Nephron (organoid): ENCODE measurements around the gene BCL7B.
A peak's percentile ranks its signal among the peaks of the same experiment; 100 is the strongest.
"Not testable (repeated sequence)": the region's sequence is repeated elsewhere in the genome, so short reads cannot be mapped to it uniquely, and the experiment has no call there.

ENCODE experiments used
- H3K27ac Mint-ChIP-seq, 3 experiments: 2 replicates each; pipeline ENCODE4 v1.8.0; 2020; ENCODE audit warnings: mixed read lengths in 3 of 3, mild to moderate bottlenecking in 2 of 3, moderate library complexity in 1 of 3
- H3K27me3 Mint-ChIP-seq: 2 replicates; pipeline ENCODE4 v1.8.0; 2021; ENCODE audit warnings: low read depth, mild to moderate bottlenecking, moderate library complexity, mixed read lengths
- H3K36me3 Mint-ChIP-seq: 2 replicates; pipeline ENCODE4 v1.8.0; 2020; ENCODE audit warnings: low read depth, mixed read lengths
- H3K4me1 Mint-ChIP-seq: 2 replicates; pipeline ENCODE4 v1.8.0; 2020; ENCODE audit warnings: mixed read lengths
- H3K4me3 Mint-ChIP-seq, 3 experiments: 2 replicates each; pipeline ENCODE4 v1.8.0; 2020; ENCODE audit warnings: mild to moderate bottlenecking in 3 of 3, mixed read lengths in 3 of 3, moderate library complexity in 2 of 3
- H3K9me3 Mint-ChIP-seq: 2 replicates; pipeline ENCODE4 v1.8.0; 2020; ENCODE audit warnings: mixed read lengths
- TF ChIP-seq, protein P1 (sequence below), 3 experiments: fragments of 200-600 bp; sonication (generic); IDR thresholded peaks; one replicate each; pipeline ENCODE4 v1.5.0; 2021; ENCODE audit warnings: antibody characterized with exemption in 3 of 3; ENCODE audit not compliant: unreplicated experiment in 3 of 3

BCL7B gene

DNA sequence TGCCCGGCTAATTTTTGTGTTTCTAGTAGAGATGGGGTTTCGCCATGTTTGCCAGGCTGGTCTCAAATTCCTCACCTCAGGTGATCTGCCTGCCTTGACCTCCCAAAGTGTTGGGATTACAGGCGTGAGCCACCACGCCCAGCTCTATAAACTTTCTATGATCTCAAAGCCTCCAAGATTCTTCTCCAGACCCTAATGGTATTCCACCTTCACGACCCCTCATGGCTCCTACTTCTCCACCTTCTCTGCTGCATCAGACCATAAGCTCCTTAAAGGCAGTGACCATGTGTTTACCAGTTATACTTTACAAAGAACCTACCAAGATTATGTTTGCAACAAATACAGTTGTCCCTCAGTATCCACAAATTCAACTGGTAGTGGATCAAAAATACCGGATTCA lies 25.3 kb downstream of the BCL7B start:
- H3K27me3 Mint-ChIP-seq: no peaks in the 10 kb centered on the region
- H3K4me1 Mint-ChIP-seq: peaks cover 6% of the 10 kb centered on the region
- TF ChIP-seq, protein P1, sequence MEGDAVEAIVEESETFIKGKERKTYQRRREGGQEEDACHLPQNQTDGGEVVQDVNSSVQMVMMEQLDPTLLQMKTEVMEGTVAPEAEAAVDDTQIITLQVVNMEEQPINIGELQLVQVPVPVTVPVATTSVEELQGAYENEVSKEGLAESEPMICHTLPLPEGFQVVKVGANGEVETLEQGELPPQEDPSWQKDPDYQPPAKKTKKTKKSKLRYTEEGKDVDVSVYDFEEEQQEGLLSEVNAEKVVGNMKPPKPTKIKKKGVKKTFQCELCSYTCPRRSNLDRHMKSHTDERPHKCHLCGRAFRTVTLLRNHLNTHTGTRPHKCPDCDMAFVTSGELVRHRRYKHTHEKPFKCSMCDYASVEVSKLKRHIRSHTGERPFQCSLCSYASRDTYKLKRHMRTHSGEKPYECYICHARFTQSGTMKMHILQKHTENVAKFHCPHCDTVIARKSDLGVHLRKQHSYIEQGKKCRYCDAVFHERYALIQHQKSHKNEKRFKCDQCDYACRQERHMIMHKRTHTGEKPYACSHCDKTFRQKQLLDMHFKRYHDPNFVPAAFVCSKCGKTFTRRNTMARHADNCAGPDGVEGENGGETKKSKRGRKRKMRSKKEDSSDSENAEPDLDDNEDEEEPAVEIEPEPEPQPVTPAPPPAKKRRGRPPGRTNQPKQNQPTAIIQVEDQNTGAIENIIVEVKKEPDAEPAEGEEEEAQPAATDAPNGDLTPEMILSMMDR (IDR thresholded peaks at IDR 0.05; ENCODE audit: unreplicated experiment in 3 of 3): no peak
- peaks cover 23% of the 10 kb centered on the region for H3K36me3 Mint-ChIP-seq
- no peak overlapping the region for H3K27ac Mint-ChIP-seq
- H3K9me3 Mint-ChIP-seq: no peaks in the 10 kb centered on the region
- no peak overlapping the region for H3K4me3 Mint-ChIP-seq

GRCh38 chr7:73530800-73531199 lies 26.7 kb downstream of the BCL7B start:
- Mint-ChIP-seq H3K27ac (no peak overlapping the region), H3K27me3 (no peaks in the 10 kb centered on the region), H3K4me3 (no peak overlapping the region), H3K4me1 (peaks cover 11% of the 10 kb centered on the region), H3K36me3 (peaks cover 10% of the 10 kb centered on the region), H3K9me3 (no peaks in the 10 kb centered on the region)
- TF ChIP-seq, protein P1 (IDR thresholded peaks at IDR 0.05; ENCODE audit: unreplicated experiment in 3 of 3): no peak

DNA sequence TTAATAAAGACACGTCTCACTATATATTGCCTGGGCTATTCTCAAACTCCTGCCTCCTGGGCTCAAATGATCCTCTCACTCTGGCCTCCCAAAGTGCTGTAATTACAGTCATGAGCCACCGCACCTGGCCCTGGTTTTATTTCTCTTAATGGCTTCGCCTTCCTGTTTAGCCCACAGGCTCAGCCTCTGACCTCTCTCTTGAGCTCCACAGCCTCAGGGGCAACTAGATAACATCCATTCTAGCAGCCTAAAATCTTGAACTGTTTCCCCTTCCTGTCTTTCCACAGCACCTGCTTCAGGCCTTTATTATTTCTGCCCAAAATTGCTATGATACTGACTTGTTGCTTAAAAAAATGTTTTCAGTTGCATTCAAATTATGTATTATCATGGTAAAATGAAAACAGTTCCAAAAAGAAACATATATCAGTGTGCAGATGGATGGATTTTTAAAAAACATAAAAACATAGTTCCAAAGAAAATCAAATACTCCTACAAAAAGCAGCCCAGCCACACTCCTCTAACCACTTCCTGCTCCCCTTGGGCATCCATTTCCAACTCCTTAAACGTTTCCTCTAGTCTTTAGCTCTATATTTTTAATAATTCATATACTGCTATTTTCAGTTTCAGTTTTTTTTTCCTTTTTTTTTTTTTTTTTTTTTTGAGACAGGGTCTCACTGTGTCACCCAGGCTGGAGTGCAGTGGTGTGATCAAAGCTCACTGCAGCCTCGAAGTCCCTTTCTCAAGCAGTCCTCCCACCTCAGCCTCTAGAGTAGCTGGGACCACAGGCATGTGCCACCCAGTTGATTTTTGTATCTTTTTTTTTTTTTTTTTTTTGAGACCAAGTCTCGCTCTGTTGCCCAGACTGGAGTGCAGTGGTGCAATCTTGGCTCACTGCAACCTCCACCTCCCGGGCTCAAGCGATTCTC lies 30.3 kb downstream of the BCL7B start:
- Mint-ChIP-seq H3K4me1 (peaks cover 18% of the 10 kb centered on the region), H3K27me3 (no peaks in the 10 kb centered on the region), H3K4me3 (peak overlapping the region in 1 of 3 experiments; percentile 9)

GRCh38 chr7:73526158-73526494 lies 31.4 kb downstream of the BCL7B start:
- H3K4me1 Mint-ChIP-seq: peaks cover 19% of the 10 kb centered on the region
- H3K27ac Mint-ChIP-seq, H3K4me3 Mint-ChIP-seq, H3K9me3 Mint-ChIP-seq, H3K27me3 Mint-ChIP-seq, H3K36me3 Mint-ChIP-seq: not testable (repeated sequence)

More for the DNA sequence above, 30.3 kb downstream of the BCL7B start:
- H3K36me3 Mint-ChIP-seq: peaks cover 1% of the 10 kb centered on the region
- H3K27ac Mint-ChIP-seq: peak overlapping the region; percentile 19 to 74 (median 72)
- H3K9me3 Mint-ChIP-seq: no peaks in the 10 kb centered on the region
- TF ChIP-seq, protein P1 (IDR thresholded peaks at IDR 0.05; ENCODE audit: unreplicated experiment in 3 of 3): no peak

DNA sequence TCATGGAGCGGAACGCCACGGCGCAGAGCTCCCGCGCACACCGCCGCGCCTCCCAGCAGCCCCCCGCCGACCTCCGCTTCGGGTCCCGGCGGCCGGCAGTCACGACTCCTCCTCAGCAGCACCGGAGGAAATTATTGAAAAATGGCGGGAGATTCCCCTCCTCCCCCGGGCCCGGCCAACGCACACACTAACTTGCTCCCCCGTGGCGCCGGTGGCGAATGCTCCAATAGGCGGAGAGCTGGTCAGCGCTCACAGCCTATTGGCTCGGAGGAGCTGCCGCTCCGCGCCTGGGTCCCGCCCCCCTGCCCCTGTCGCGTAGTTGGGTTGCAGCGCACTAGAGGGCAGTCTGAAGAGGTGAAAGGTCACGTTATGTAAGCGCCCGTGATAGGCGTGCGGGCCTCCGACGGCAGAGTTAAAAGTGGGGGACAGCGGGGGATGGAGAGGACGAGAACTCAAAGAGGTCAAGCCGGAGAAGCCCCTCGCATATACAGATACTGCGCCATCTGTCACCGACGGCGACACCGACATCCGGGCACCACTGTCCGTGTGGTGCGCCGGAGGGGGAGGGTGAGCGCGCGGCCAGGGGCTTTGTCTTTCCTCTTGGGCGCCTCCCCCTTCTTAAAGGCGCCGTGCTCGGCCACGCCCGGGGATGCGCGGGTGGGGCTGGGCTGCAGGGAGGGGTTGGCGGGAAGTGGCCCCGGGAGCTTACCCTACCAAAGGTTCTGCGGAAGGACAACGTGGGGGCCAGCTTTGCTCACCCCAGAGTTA lies 35.2 kb downstream of the BCL7B start, which contains the start of gene BAZ1B:
Gene BAZ1B, minus strand, starts transcription at position 189 of the 768 bp plus-strand sequence. CDS start 360 bp downstream, outside the sequence.
- Mint-ChIP-seq H3K27me3 (no peaks in the 10 kb centered on the region), H3K36me3 (peaks cover 22% of the 10 kb centered on the region), H3K4me3 (peak within 1 kb of the TSS; percentile 90 to 94 (median 92)), H3K9me3 (no peaks in the 10 kb centered on the region), H3K27ac (peak within 1 kb of the TSS; percentile 99), H3K4me1 (peaks cover 47% of the 10 kb centered on the region)
- TF ChIP-seq, protein P1 (IDR thresholded peaks at IDR 0.05; ENCODE audit: unreplicated experiment in 3 of 3): peak in 2 of 3 experiments; percentile 8 to 41

GRCh38 chr7:73521636-73522104 lies 35.8 kb downstream of the BCL7B start:
- Mint-ChIP-seq H3K27me3 (no peaks in the 10 kb centered on the region), H3K9me3 (no peaks in the 10 kb centered on the region), H3K36me3 (peaks cover 28% of the 10 kb centered on the region), H3K27ac (peak overlapping the region; percentile 99), H3K4me3 (peak overlapping the region; percentile 73 to 92 (median 89)), H3K4me1 (peaks cover 45% of the 10 kb centered on the region)
- TF ChIP-seq, protein P1 (IDR thresholded peaks at IDR 0.05; ENCODE audit: unreplicated experiment in 3 of 3): no peak
